NCI-H187 (cell line): Measurements from ENCODE around the gene CMTM4.
"Not testable (repeated sequence)": the region's sequence is repeated elsewhere in the genome, so short reads cannot be mapped to it uniquely, and the experiment has no call there.

ENCODE experiments used
- DNase-seq, 2 experiments: peaks; one replicate each; lab custom pipeline; 2025; lab: John Stamatoyannopoulos, UW

CMTM4 gene

GRCh38 chr16:66705790-66706505, 9.4 kb upstream of the CMTM4 start:
- DNase-seq: no peak

- no peak for DNase-seq
These were observed 7.1 kb upstream of the CMTM4 start for GRCh38 chr16:66703406-66704215.

- no peak for DNase-seq
These were observed 5.0 kb upstream of the CMTM4 start for GRCh38 chr16:66701516-66701915.

- DNase-seq: no peak
These were observed 4.5 kb upstream of the CMTM4 start for GRCh38 chr16:66701026-66701425.

- DNase-seq: no peak
These were observed 3.4 kb upstream of the CMTM4 start for GRCh38 chr16:66699898-66700297.

- DNase-seq: no peak
These were observed 1.5 kb upstream of the CMTM4 start for GRCh38 chr16:66698046-66698445.

- peak in 1 of 2 experiments; percentile 27 for DNase-seq
These were observed 441 bp downstream of the CMTM4 start for GRCh38 chr16:66695935-66696668.

- DNase-seq: no peak
These were observed 1.0 kb downstream of the CMTM4 start for GRCh38 chr16:66695471-66695934.

- no peak for DNase-seq
These were observed 3.4 kb downstream of the CMTM4 start for GRCh38 chr16:66693149-66693548.

- no peak for DNase-seq
These were observed 4.2 kb downstream of the CMTM4 start for GRCh38 chr16:66692341-66692740.

- DNase-seq: no peak
These were observed 5.3 kb downstream of the CMTM4 start for GRCh38 chr16:66691234-66691633.

- no peak for DNase-seq
These were observed 6.3 kb downstream of the CMTM4 start for GRCh38 chr16:66690106-66690847.

- no peak for DNase-seq
These were observed 7.3 kb downstream of the CMTM4 start for GRCh38 chr16:66689282-66689681.

GRCh38 chr16:66687906-66688625, 8.5 kb downstream of the CMTM4 start:
- DNase-seq: no peak

GRCh38 chr16:66685501-66686115, 10.9 kb downstream of the CMTM4 start:
- DNase-seq: not testable (repeated sequence)

- DNase-seq: no peak
These were observed 14.3 kb downstream of the CMTM4 start for GRCh38 chr16:66682271-66682670.

GRCh38 chr16:66681676-66682075, 14.9 kb downstream of the CMTM4 start:
- DNase-seq: no peak

- no peak for DNase-seq
These were observed 18.2 kb downstream of the CMTM4 start for GRCh38 chr16:66678337-66678736.

GRCh38 chr16:66677836-66678235, 18.7 kb downstream of the CMTM4 start:
- DNase-seq: no peak

GRCh38 chr16:66677179-66677578, 19.4 kb downstream of the CMTM4 start:
- DNase-seq: no peak

- DNase-seq: no peak
These were observed 19.9 kb downstream of the CMTM4 start for GRCh38 chr16:66676599-66676998.
